ENCODE measurements around the gene C1orf87. TPM values are rescaled to one million over a fixed set of nuclear protein-coding genes. Genes with fewer than 3 reads are reported as not detected.

The C1orf87 gene
- total RNA-seq, 1 donor from 2014 or later: not detected

GRCh38 chr1:60066001-60066400 lies 7.6 kb downstream of the C1orf87 start:
- DNase-seq (ENCODE audit: low spot score) (no peak), ATAC-seq (no peak)
- intact Hi-C loops (cut with DNase I): no loop called here

GRCh38 chr1:60065199-60065598 lies 8.4 kb downstream of the C1orf87 start:
- intact Hi-C loops (cut with DNase I): no loop called here
- ATAC-seq: no peak
- no peak for DNase-seq (ENCODE audit: low spot score)

GRCh38 chr1:60063561-60063960 lies 10.0 kb downstream of the C1orf87 start:
- ATAC-seq: no peak
- intact Hi-C loops (cut with DNase I): no loop called here
- DNase-seq (ENCODE audit: low spot score): no peak

- ATAC-seq: no peak
- DNase-seq (ENCODE audit: low spot score): no peak
- intact Hi-C loops (cut with DNase I): no loop called here
Observed at GRCh38 chr1:60059468-60059867, 14.1 kb downstream of the C1orf87 start.

- ATAC-seq (no peak), DNase-seq (ENCODE audit: low spot score) (no peak)
- intact Hi-C loops (cut with DNase I): no loop called here
Observed at GRCh38 chr1:60055336-60055735, 18.2 kb downstream of the C1orf87 start.

GRCh38 chr1:60054374-60054773 lies 19.2 kb downstream of the C1orf87 start:
- no peak for DNase-seq (ENCODE audit: low spot score)
- intact Hi-C loops (cut with DNase I): no loop called here
- no peak for ATAC-seq

GRCh38 chr1:60052601-60053000 lies 21.0 kb downstream of the C1orf87 start:
- no peak for DNase-seq (ENCODE audit: low spot score)
- no peak for ATAC-seq
- intact Hi-C loops (cut with DNase I): no loop called here

GRCh38 chr1:60051191-60051590 lies 22.4 kb downstream of the C1orf87 start:
- DNase-seq (ENCODE audit: low spot score) (no peak), ATAC-seq (no peak)
- intact Hi-C loops (cut with DNase I): no loop called here

- DNase-seq (ENCODE audit: low spot score) (no peak), ATAC-seq (no peak)
- intact Hi-C loops (cut with DNase I): no loop called here
Observed at GRCh38 chr1:60049188-60049587, 24.4 kb downstream of the C1orf87 start.

GRCh38 chr1:60044881-60045280 lies 28.7 kb downstream of the C1orf87 start:
- intact Hi-C loops (cut with DNase I): no loop called here
- no peak for DNase-seq (ENCODE audit: low spot score)

GRCh38 chr1:60041783-60042182 lies 31.8 kb downstream of the C1orf87 start:
- DNase-seq (ENCODE audit: low spot score) (no peak), ATAC-seq (no peak)
- intact Hi-C loops (cut with DNase I): no loop called here

More at GRCh38 chr1:60044881-60045280, 28.7 kb downstream of the C1orf87 start:
- ATAC-seq: no peak

GRCh38 chr1:60037669-60038068 lies 35.9 kb downstream of the C1orf87 start:
- intact Hi-C loops (cut with DNase I): no loop called here
- DNase-seq (ENCODE audit: low spot score) (no peak), ATAC-seq (no peak)

GRCh38 chr1:60036856-60037460 lies 36.6 kb downstream of the C1orf87 start:
- no peak for DNase-seq (ENCODE audit: low spot score)
- intact Hi-C loops (cut with DNase I): no loop called here
- no peak for ATAC-seq

GRCh38 chr1:60035921-60036320 lies 37.6 kb downstream of the C1orf87 start:
- no peak for DNase-seq (ENCODE audit: low spot score)
- intact Hi-C loops (cut with DNase I): no loop called here
- ATAC-seq: no peak

- intact Hi-C loops (cut with DNase I): no loop called here
- ATAC-seq: peak; percentile 38
- no peak for DNase-seq (ENCODE audit: low spot score)
Observed at GRCh38 chr1:60034999-60035398, 38.6 kb downstream of the C1orf87 start.

GRCh38 chr1:60033066-60033465 lies 40.5 kb downstream of the C1orf87 start:
- intact Hi-C loops (cut with DNase I): no loop called here
- DNase-seq (ENCODE audit: low spot score): no peak
- no peak for ATAC-seq

- intact Hi-C loops (cut with DNase I): no loop called here
- DNase-seq (ENCODE audit: low spot score) (no peak), ATAC-seq (no peak)
Observed at GRCh38 chr1:60031146-60031545, 42.4 kb downstream of the C1orf87 start.

- intact Hi-C loops (cut with DNase I): no loop called here
- DNase-seq (ENCODE audit: low spot score): no peak
Observed at GRCh38 chr1:60025552-60025951, 48.0 kb downstream of the C1orf87 start.

GRCh38 chr1:60017508-60018205 lies 55.9 kb downstream of the C1orf87 start:
- DNase-seq (ENCODE audit: low spot score) (no peak), ATAC-seq (no peak)
- intact Hi-C loops (cut with DNase I): no loop called here

More at GRCh38 chr1:60025552-60025951, 48.0 kb downstream of the C1orf87 start:
- ATAC-seq: no peak

- DNase-seq (ENCODE audit: low spot score) (no peak), ATAC-seq (no peak)
- intact Hi-C loops (cut with DNase I): no loop called here
Observed at GRCh38 chr1:60010690-60011089, 62.9 kb downstream of the C1orf87 start.

GRCh38 chr1:60008500-60008899 lies 65.1 kb downstream of the C1orf87 start:
- intact Hi-C loops (cut with DNase I): no loop called here
- ATAC-seq (no peak), DNase-seq (ENCODE audit: low spot score) (no peak)
